SIG-M5 treated with dmso at 0.1 percent for 504 hours (cell line): ENCODE measurements around the gene AK9.
A peak's percentile ranks its signal among the peaks of the same experiment; 100 is the strongest.
"Not testable (repeated sequence)": the region's sequence is repeated elsewhere in the genome, so short reads cannot be mapped to it uniquely, and the experiment has no call there.

ENCODE experiments used
- DNase-seq: peaks from one replicate; lab custom pipeline; 2025; ENCODE audit not compliant: unreplicated experiment; lab: John Stamatoyannopoulos, UW

The AK9 gene

GRCh38 chr6:109461733-109462526 lies 229.1 kb downstream of the AK9 start:
- DNase-seq = no peak

- DNase-seq = not testable (repeated sequence)
These were observed 229.8 kb downstream of the AK9 start for GRCh38 chr6:109461205-109461604.

- DNase-seq = no peak
These were observed 230.7 kb downstream of the AK9 start for GRCh38 chr6:109460161-109460829.

- peak; percentile 69 for DNase-seq
These were observed 232.0 kb downstream of the AK9 start for GRCh38 chr6:109458774-109459531.

GRCh38 chr6:109457562-109457996 lies 233.4 kb downstream of the AK9 start:
- no peak for DNase-seq

- DNase-seq = no peak
These were observed 234.1 kb downstream of the AK9 start for GRCh38 chr6:109456710-109457561.

- DNase-seq = no peak
These were observed 234.9 kb downstream of the AK9 start for GRCh38 chr6:109456111-109456583.

GRCh38 chr6:109455437-109456110 lies 235.4 kb downstream of the AK9 start, which contains the start of gene MICAL1:
MICAL1 (minus strand) TSS chr6:109455772; CDS start chr6:109454196, 1,576 bp downstream.
- peak; percentile 81 for DNase-seq

GRCh38 chr6:109454496-109455436 lies 236.2 kb downstream of the AK9 start:
- DNase-seq = peak; percentile 94

GRCh38 chr6:109453594-109454495 lies 237.2 kb downstream of the AK9 start:
- no peak for DNase-seq

- no peak for DNase-seq
These were observed 237.8 kb downstream of the AK9 start for GRCh38 chr6:109453156-109453555.

- no peak for DNase-seq
These were observed 238.8 kb downstream of the AK9 start for GRCh38 chr6:109452181-109452580.

GRCh38 chr6:109451376-109451775 lies 239.6 kb downstream of the AK9 start:
- DNase-seq = no peak

GRCh38 chr6:109450801-109451200 lies 240.2 kb downstream of the AK9 start:
- no peak for DNase-seq

GRCh38 chr6:109449795-109450673 lies 241.0 kb downstream of the AK9 start:
- no peak for DNase-seq

- no peak for DNase-seq
These were observed 241.8 kb downstream of the AK9 start for GRCh38 chr6:109449064-109449794.
